GM23248 (cell line): ENCODE measurements around the gene ZNF627.

ENCODE experiments used
- EZH2 ChIP-seq: fragments of 200-600 bp; sonication (generic); IDR thresholded peaks from 2 replicates; pipeline ENCODE4 v1.6.1; 2018; ENCODE audit warnings: antibody characterized with exemption, mild to moderate bottlenecking; ENCODE audit not compliant: insufficient read depth, poor library complexity, severe bottlenecking
- EZH2phosphoT487 ChIP-seq: fragments of 200-600 bp; sonication (generic); IDR thresholded peaks from 2 replicates; pipeline ENCODE4 v1.6.1; 2018; ENCODE audit warnings: antibody characterized with exemption, moderate library complexity, mild to moderate bottlenecking, low read depth; ENCODE audit not compliant: insufficient read depth

- TF ChIP-seq EZH2 (no peak), EZH2phosphoT487 (no peak)
These were observed 40.5 kb upstream of the ZNF627 start for GRCh38 chr19:11556634-11557420.
